Left ventricle myocardium inferior (tissue), 1 donor: Measurements from ENCODE around the gene LHFPL6. TPM values are rescaled to one million over a fixed set of nuclear protein-coding genes. Genes with fewer than 3 reads are reported as not detected.

Source experiments
- DNase-seq: peaks from one replicate; pipeline ENCODE4 v3.0.0-alpha.2; 2020
- H3K27ac ChIP-seq: fragments of 200-600 bp; replicated peaks from 2 replicates; pipeline ENCODE4 v1.8.0; 2021
- H3K27me3 ChIP-seq: fragments of 200-600 bp; 2 replicates; pipeline ENCODE4 v1.8.0; 2021; ENCODE audit warnings: low read depth
- H3K36me3 ChIP-seq: fragments of 200-600 bp; 2 replicates; pipeline ENCODE4 v1.8.0; 2021
- H3K4me1 ChIP-seq: fragments of 200-600 bp; 2 replicates; pipeline ENCODE4 v1.8.0; 2021
- H3K4me3 ChIP-seq: fragments of 200-600 bp; 2 replicates; pipeline ENCODE4 v1.8.0; 2021; ENCODE audit warnings: mild to moderate bottlenecking, moderate library complexity
- H3K9me3 ChIP-seq: fragments of 200-600 bp; replicated peaks from 2 replicates; pipeline ENCODE4 v1.8.0; 2021
- intact Hi-C: fragments of 100-400 bp; cut with micrococcal nuclease; formaldehyde crosslinking; loops from one replicate; pipeline ENCODE4 v1.11.0; 2022
- total RNA-seq: library from RNA; stranded (reverse); fragmentation: NEBNext Ultra II Directional; extraction: Animal tissue kit (Norgen Biotek cat#: 25700); gene quantifications from one replicate; pipeline ENCODE4 v1.2.1, GENCODE V29; 2021
- TF ChIP-seq, protein P1 (sequence below): fragments of 200-600 bp; IDR thresholded peaks from 2 replicates; pipeline ENCODE4 v1.8.0; 2021; ENCODE audit warnings: antibody characterized with exemption, mild to moderate bottlenecking, borderline replicate concordance
- donor health status: DM: no; HTN: yes; CAD: no; lungs with severe emphysema.

The LHFPL6 gene
- total RNA-seq, 1 donor from 2014 or later = 51.4 TPM

DNA sequence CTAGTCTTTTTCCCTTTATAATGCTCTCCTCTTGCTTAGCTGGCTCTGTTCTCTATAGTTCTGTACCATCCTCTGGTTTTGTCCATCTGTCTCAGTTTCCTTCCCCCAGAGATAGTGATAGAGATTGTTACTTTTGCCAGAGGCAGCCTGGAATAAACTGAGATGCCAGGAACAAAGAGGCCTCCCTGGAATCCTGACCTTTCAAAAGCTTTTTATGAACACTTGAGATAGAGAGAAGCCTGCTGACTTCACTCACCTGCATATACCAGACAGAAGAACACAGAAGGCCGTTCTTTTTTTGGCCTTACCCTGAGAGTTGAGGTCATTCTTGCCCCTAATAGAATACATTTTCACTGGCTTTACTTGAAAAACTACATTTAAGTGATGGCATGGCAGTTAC is 150.2 kb downstream of the LHFPL6 start:
- H3K27ac ChIP-seq = peak overlapping the region; percentile 89
- TF ChIP-seq, protein P1, sequence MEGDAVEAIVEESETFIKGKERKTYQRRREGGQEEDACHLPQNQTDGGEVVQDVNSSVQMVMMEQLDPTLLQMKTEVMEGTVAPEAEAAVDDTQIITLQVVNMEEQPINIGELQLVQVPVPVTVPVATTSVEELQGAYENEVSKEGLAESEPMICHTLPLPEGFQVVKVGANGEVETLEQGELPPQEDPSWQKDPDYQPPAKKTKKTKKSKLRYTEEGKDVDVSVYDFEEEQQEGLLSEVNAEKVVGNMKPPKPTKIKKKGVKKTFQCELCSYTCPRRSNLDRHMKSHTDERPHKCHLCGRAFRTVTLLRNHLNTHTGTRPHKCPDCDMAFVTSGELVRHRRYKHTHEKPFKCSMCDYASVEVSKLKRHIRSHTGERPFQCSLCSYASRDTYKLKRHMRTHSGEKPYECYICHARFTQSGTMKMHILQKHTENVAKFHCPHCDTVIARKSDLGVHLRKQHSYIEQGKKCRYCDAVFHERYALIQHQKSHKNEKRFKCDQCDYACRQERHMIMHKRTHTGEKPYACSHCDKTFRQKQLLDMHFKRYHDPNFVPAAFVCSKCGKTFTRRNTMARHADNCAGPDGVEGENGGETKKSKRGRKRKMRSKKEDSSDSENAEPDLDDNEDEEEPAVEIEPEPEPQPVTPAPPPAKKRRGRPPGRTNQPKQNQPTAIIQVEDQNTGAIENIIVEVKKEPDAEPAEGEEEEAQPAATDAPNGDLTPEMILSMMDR = no peak

DNA sequence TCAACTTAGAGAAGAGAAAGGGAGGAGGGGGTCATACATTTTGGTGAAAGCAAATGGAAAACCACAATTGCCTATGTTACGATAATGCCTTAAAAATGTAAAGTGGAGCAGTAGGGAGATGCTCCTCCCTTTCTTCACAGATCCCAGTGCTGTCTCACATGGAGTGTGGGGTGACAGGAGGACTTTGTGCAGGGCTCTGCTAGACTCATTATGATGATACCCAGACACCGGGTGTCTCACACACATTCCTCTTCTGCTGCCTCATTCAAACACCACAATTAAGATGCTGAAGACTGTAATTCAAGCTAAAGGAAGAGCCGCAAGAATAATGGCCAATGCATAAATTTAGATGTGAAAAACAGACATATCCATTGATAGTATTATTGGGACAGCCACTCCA is 150.6 kb downstream of the LHFPL6 start:
- Histone ChIP-seq H3K27me3 (no peaks in the 10 kb centered on the region), H3K4me1 (peaks cover 92% of the 10 kb centered on the region), H3K36me3 (no peaks in the 10 kb centered on the region), H3K9me3 (peaks cover 4% of the 10 kb centered on the region), H3K27ac (peak overlapping the region; percentile 89), H3K4me3 (peak overlapping the region; percentile 13)
- TF ChIP-seq, protein P1 = no peak
- intact Hi-C loops = loop anchor here (5.0 kb wide), 1 partner anchor 35 kb away; no protein-coding TSS in a partner anchor
- no peak for DNase-seq

More for the DNA sequence above, 150.2 kb downstream of the LHFPL6 start:
- H3K36me3 ChIP-seq = no peaks in the 10 kb centered on the region
- intact Hi-C loops = loop anchor here (5.0 kb wide), 1 partner anchor 36 kb away; no protein-coding TSS in a partner anchor
- H3K4me1 ChIP-seq = peaks cover 89% of the 10 kb centered on the region
- no peaks in the 10 kb centered on the region for H3K27me3 ChIP-seq
- peaks cover 6% of the 10 kb centered on the region for H3K9me3 ChIP-seq
- peak overlapping the region; percentile 13 for H3K4me3 ChIP-seq
- no peak for DNase-seq

DNA sequence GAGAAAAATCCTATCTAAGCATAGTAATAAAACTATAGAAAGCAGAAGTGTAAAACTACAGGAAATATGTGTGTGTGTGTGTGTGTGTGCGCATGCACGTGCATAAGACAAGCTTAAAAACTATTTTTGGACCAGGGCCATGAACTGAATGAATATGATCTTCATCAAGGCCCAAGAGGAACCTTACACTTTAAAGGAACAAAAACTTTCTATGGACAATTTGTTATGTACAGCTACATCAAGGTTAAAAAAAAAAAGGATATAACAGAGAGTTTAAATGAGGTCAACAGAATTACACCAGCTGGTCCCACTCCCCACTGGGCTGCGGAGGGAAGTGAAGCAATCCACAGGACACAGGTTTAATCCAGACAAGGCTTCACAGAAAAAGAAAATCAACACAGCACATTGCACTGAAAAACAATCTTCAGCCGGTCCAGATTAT is 151.1 kb downstream of the LHFPL6 start:
- Histone ChIP-seq H3K9me3 (no peaks in the 10 kb centered on the region), H3K36me3 (no peaks in the 10 kb centered on the region), H3K27me3 (no peaks in the 10 kb centered on the region), H3K27ac (peak overlapping the region; percentile 89), H3K4me1 (peaks cover 96% of the 10 kb centered on the region), H3K4me3 (peak overlapping the region; percentile 13)
- DNase-seq = peak; percentile 59
- TF ChIP-seq, protein P1 = no peak
- intact Hi-C loops = loop anchor here (5.0 kb wide), 1 partner anchor 35 kb away; no protein-coding TSS in a partner anchor

DNA sequence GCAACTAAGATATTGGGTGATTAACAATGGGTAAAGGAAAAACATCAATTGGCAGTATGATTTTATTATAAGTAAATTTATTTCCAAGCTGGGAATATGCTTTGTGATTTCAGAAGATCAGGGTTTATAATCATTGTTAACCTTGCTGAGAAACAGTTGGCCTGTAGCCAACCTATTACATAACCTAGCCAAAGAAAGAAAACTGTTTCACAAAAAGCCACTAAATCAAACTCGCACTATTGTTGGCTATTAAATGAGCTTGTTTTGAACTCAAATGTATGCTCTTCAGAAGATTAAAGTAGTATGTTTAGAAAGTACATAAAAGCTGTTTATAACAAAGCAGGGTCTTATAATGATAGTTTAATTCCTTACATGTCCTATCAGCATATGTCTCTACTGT is 151.7 kb downstream of the LHFPL6 start:
- intact Hi-C loops = loop anchor here (5.0 kb wide), 1 partner anchor 34 kb away; no protein-coding TSS in a partner anchor
- Histone ChIP-seq H3K27ac (peak overlapping the region; percentile 89), H3K27me3 (no peaks in the 10 kb centered on the region), H3K9me3 (no peaks in the 10 kb centered on the region), H3K4me1 (peaks cover 96% of the 10 kb centered on the region), H3K4me3 (no peak overlapping the region), H3K36me3 (no peaks in the 10 kb centered on the region)
- no peak for DNase-seq
- TF ChIP-seq, protein P1 = no peak

DNA sequence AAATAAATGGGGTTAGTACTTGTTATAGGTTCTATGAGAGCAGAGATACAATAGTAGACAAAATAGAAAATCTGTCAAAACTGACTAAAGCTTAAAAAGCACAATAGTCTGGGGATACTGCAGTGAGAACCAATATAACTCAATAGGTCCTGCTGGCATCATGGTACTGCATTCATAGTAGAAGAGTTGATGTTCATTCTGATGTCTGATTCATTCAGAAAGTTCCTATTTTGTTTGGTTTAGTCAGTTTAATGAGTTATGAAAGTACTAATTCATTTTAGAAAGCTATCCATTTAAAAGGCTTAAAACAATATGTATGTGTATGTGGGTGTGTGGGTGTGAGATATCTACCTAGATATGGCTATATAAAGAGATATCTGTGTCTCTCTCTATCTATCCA is 152.8 kb downstream of the LHFPL6 start:
- intact Hi-C loops = loop anchor here (5.0 kb wide), 1 partner anchor 33 kb away; no protein-coding TSS in a partner anchor
- no peaks in the 10 kb centered on the region for H3K9me3 ChIP-seq
- peak overlapping the region; percentile 89 for H3K27ac ChIP-seq
- no peaks in the 10 kb centered on the region for H3K36me3 ChIP-seq
- H3K4me3 ChIP-seq = no peak overlapping the region
- peaks cover 96% of the 10 kb centered on the region for H3K4me1 ChIP-seq
- TF ChIP-seq, protein P1 = no peak
- H3K27me3 ChIP-seq = no peaks in the 10 kb centered on the region
- no peak for DNase-seq
